PC-3 (cell line): Measurements from ENCODE around the gene PSMD4.

Source experiments
- CTCF ChIP-seq: fragments of 300-600 bp; sonication (generic); conservative IDR thresholded peaks from 2 replicates; pipeline ENCODE4 v1.5.1; 2017; ENCODE audit warnings: antibody characterized with exemption, low read depth, mild to moderate bottlenecking, low read length
- EZH2 ChIP-seq: fragments of 300-600 bp; sonication (generic); IDR thresholded peaks from one replicate; pipeline ENCODE4 v1.6.1; 2017; ENCODE audit warnings: antibody characterized with exemption, mild to moderate bottlenecking, low read length; ENCODE audit not compliant: unreplicated experiment
- EZH2phosphoT487 ChIP-seq: fragments of 300-600 bp; sonication (generic); IDR thresholded peaks from 2 replicates; pipeline ENCODE4 v1.6.1; 2018; ENCODE audit warnings: mild to moderate bottlenecking, antibody characterized with exemption, low read length, borderline replicate concordance

- TF ChIP-seq CTCF: no peak
- no peak for TF ChIP-seq EZH2phosphoT487
- no peak for TF ChIP-seq EZH2
Observed at GRCh38 chr1:151289991-151290708, 35.6 kb downstream of the PSMD4 start.
